BLaER1 treated with 17β-estradiol and CSF1 and Interleukin-3, amounts not matched to agents 10 nM and 100 nM (cell line): ENCODE results near the gene CHTF8.
"Not testable (repeated sequence)": the region's sequence is repeated elsewhere in the genome, so short reads cannot be mapped to it uniquely, and the experiment has no call there.

ENCODE experiments used
- H3K27ac ChIP-seq, 11 experiments: shearing (Covaris generic); formaldehyde crosslinking; 2 replicates each; pipeline ENCODE4 v1.8.1; 2022
- H3K27me3 ChIP-seq, 11 experiments: shearing (Covaris generic); formaldehyde crosslinking; 2 replicates each; pipeline ENCODE4 v1.8.1; 2022
- H3K36me3 ChIP-seq, 11 experiments: shearing (Covaris generic); formaldehyde crosslinking; 2 replicates each; pipeline ENCODE4 v1.8.1; 2022
- H3K4me1 ChIP-seq, 10 experiments: shearing (Covaris generic); formaldehyde crosslinking; 2 replicates each; pipeline ENCODE4 v1.8.1; 2022
- H3K4me2 ChIP-seq, 11 experiments: shearing (Covaris generic); formaldehyde crosslinking; 2 replicates each; pipeline ENCODE4 v1.8.1; 2022
- H3K4me3 ChIP-seq, 10 experiments: shearing (Covaris generic); formaldehyde crosslinking; 2 replicates each; pipeline ENCODE4 v1.8.1; 2022
- H3K9ac ChIP-seq, 11 experiments: shearing (Covaris generic); formaldehyde crosslinking; 2 replicates each; pipeline ENCODE4 v1.8.1; 2022
- H3K9me3 ChIP-seq, 11 experiments: shearing (Covaris generic); formaldehyde crosslinking; replicated peaks in 1 of 11; 2 replicates each; pipeline ENCODE4 v1.8.1; 2022
- H4K20me1 ChIP-seq, 11 experiments: shearing (Covaris generic); formaldehyde crosslinking; 2 replicates each; pipeline ENCODE4 v1.8.1; 2022
- Cebpa-rat ChIP-seq, 11 experiments: shearing (Covaris generic); IDR thresholded peaks; 2 replicates each; pipeline ENCODE4 v1.8.1; 2022

CHTF8 gene

DNA sequence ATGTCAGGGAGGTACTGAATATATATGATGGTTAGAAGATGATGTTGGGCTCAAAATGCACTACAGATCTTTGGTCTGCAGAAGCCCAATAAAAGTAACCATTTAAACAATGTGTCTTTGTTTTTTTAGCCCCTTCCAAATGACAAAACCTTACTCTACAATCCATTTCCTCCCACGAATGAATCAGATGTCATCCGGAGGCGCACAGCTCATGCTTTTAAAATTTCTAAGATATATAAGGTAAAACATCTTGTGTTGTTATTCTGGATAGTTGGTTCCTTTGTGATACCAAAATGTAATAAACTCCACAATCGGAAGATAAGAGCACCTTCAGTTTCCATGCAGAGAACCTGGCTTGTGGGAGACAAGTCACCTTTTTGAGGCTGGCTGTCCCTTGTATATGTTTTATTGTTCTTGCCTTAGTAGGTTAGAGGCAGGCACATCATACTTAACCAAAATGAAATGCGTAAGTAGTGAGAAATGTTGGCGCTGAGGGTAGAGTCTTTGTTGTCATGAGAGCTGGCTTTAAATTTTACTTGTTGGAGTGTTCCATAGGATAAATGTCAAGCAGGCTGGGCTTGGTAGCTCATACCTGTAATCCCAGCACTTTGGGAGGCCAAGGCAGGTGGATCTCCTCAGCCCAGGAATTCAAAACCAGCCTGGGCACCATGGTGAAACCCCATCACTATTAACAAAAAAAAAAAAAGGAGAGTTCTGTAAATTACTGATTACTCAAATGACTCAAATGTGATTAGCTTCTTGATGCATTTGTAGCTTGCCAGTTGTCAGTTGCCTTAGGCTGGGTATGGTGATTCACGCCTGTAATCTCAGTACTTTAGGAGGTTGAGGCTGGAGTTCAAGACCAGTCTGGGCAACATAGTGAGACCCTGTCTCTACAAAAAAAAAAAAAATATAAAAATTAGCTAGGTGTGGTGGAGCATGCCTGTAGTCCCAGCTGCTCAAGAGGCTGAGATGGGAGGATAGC, 34.9 kb upstream of the CHTF8 start:
- H3K36me3 ChIP-seq = peaks cover 73 to 92% (median 88%) of the 10 kb centered on the region in 11 experiments
- no peak overlapping the region for H3K27ac ChIP-seq
- H3K4me2 ChIP-seq = no peak overlapping the region
- peaks cover 24 to 74% (median 48%) of the 10 kb centered on the region in 11 experiments; a peak in 18 of 22 replicates for H4K20me1 ChIP-seq
- H3K27me3 ChIP-seq = 0 out of 22 replicates have a peak, but pooled peaks cover 0 to 4% (median 0%) of the 10 kb centered on the region in 11 experiments
- H3K4me1 ChIP-seq = peaks cover 8 to 32% (median 16%) of the 10 kb centered on the region in 10 experiments; a peak in 17 of 20 replicates
- H3K9me3 ChIP-seq = no peaks in the 10 kb centered on the region
- TF ChIP-seq Cebpa-rat (IDR thresholded peaks at IDR 0.05) = no peak
- no peak overlapping the region for H3K4me3 ChIP-seq
- no peak overlapping the region for H3K9ac ChIP-seq

DNA sequence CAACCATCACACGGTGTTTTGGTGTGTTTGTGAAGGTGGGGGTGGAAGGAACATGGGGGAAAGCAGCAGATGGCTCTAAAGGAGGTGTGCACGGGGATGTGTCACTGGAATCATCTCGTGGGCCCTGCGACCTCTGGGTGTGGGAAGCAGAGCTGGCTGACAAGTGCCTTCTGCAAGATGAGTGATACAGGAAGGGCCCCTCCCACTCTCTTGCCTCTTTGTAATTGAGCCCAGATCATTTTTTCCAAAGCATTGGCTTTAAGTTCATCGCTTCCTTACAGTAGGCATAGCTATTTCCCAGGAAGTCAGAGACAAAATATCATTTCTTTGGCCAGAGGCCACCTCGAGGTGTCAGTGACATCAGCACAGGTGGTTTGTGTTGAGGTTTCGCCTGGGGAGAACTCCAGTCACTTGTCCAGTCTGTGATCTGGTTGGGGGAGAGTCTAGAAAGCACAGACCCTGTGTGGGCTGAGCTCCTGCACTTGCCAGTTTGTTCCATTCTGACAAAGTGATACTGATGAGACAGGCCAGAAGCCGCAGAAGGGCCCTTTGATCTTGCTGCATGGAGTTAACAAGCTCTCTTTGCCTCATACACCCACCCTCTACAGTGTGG, 33.9 kb upstream of the CHTF8 start:
- H3K36me3 ChIP-seq = peaks cover 82 to 97% (median 92%) of the 10 kb centered on the region in 11 experiments
- H4K20me1 ChIP-seq = peaks cover 24 to 65% (median 48%) of the 10 kb centered on the region in 11 experiments; a peak in 18 of 22 replicates
- 0 out of 22 replicates have a peak, but pooled peaks cover 0 to 4% (median 0%) of the 10 kb centered on the region in 11 experiments for H3K27me3 ChIP-seq
- H3K4me1 ChIP-seq = peaks cover 8 to 23% (median 11%) of the 10 kb centered on the region in 10 experiments; a peak in 17 of 20 replicates
- TF ChIP-seq Cebpa-rat (IDR thresholded peaks at IDR 0.05) = no peak
- no peak overlapping the region for H3K4me2 ChIP-seq
- no peak overlapping the region for H3K27ac ChIP-seq
- H3K9ac ChIP-seq = no peak overlapping the region
- no peak overlapping the region for H3K4me3 ChIP-seq
- no peaks in the 10 kb centered on the region for H3K9me3 ChIP-seq

DNA sequence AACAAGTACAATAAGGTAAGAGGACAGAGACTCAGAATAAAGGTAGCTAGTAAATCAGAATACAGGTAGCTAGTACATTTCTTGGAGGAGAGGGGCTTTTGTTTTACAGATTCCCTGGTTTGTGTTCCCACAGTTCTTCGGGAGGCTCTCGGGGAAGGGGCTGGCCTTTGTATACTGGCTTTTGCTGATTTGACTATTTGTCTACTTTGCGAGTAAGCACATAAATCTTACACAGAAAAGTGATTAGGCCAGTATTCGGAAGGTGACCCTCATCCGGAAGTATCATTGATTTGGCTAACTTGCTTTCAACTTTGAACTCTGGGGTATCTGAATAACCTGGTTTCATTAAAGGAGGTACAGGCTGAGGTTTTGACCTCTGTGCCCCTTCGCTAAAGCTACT, 33.2 kb upstream of the CHTF8 start:
- no peak overlapping the region for H3K4me3 ChIP-seq
- H3K27ac ChIP-seq = no peak overlapping the region
- H3K9me3 ChIP-seq = no peaks in the 10 kb centered on the region
- H3K27me3 ChIP-seq = 0 out of 22 replicates have a peak, but pooled peaks cover 0 to 4% (median 0%) of the 10 kb centered on the region in 11 experiments
- H4K20me1 ChIP-seq = peaks cover 19 to 58% (median 42%) of the 10 kb centered on the region in 11 experiments; a peak in 18 of 22 replicates
- H3K9ac ChIP-seq = no peak overlapping the region
- peaks cover 3 to 16% (median 4%) of the 10 kb centered on the region in 10 experiments; a peak in 17 of 20 replicates for H3K4me1 ChIP-seq
- H3K4me2 ChIP-seq = no peak overlapping the region
- H3K36me3 ChIP-seq = peaks cover 89 to 100% (median 99%) of the 10 kb centered on the region in 11 experiments
- no peak for TF ChIP-seq Cebpa-rat (IDR thresholded peaks at IDR 0.05)

DNA sequence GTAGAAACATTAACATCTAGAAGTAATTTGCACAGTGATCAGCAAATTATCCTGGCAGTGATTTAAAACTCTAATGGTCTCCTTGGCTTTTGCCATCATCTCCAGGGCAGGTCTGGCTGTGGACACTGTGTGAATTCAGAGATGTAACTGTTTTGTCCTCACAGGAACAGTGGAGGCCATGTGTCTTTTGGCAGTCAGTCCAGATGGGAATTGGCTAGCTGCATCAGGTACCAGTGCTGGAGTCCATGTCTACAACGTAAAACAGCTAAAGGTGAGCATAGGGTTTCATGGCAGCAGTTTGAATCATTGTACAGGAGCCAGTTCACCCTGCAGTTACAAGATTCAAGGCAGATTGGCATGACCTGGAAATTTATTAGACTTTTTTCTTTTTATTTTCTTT, 27.8 kb upstream of the CHTF8 start:
- H3K36me3 ChIP-seq = peaks cover 93 to 100% (median 99%) of the 10 kb centered on the region in 11 experiments
- H3K9ac ChIP-seq = no peak overlapping the region
- TF ChIP-seq Cebpa-rat (IDR thresholded peaks at IDR 0.05) = no peak
- no peaks in the 10 kb centered on the region for H3K27me3 ChIP-seq
- no peaks in the 10 kb centered on the region for H3K9me3 ChIP-seq
- H3K4me2 ChIP-seq = no peak overlapping the region
- H3K4me1 ChIP-seq = no peaks in the 10 kb centered on the region
- H3K27ac ChIP-seq = no peak overlapping the region
- no peak overlapping the region for H3K4me3 ChIP-seq
- peaks cover 0 to 31% (median 16%) of the 10 kb centered on the region in 11 experiments; a peak in 14 of 22 replicates for H4K20me1 ChIP-seq

DNA sequence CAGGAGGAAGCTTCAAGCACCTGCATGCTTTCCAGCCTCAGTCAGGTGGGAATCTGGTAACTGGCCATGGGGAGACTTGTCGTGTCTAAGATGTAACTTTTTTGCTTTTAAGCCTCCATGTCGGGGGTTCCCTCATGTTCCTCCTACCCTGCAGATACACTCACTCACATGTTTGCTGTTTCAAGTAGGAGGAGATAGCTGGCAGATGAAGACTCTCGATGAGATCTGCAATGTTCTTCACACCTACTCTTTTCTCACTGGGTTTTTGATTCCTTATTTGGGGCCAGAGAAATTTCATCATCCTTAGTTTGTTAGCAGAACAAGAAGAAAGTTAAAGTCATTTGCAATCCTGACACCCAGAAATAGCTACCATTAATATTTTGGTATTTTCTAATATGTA, 24.8 kb upstream of the CHTF8 start:
- Histone ChIP-seq H3K9ac (no peak overlapping the region), H3K27me3 (no peaks in the 10 kb centered on the region), H3K4me3 (no peak overlapping the region), H3K27ac (no peak overlapping the region), H3K36me3 (peaks cover 97 to 100% (median 100%) of the 10 kb centered on the region in 11 experiments), H3K9me3 (no peaks in the 10 kb centered on the region), H4K20me1 (peaks cover 0 to 48% (median 17%) of the 10 kb centered on the region in 11 experiments; a peak in 14 of 22 replicates), H3K4me2 (no peak overlapping the region), H3K4me1 (no peaks in the 10 kb centered on the region)
- no peak for TF ChIP-seq Cebpa-rat (IDR thresholded peaks at IDR 0.05)

DNA sequence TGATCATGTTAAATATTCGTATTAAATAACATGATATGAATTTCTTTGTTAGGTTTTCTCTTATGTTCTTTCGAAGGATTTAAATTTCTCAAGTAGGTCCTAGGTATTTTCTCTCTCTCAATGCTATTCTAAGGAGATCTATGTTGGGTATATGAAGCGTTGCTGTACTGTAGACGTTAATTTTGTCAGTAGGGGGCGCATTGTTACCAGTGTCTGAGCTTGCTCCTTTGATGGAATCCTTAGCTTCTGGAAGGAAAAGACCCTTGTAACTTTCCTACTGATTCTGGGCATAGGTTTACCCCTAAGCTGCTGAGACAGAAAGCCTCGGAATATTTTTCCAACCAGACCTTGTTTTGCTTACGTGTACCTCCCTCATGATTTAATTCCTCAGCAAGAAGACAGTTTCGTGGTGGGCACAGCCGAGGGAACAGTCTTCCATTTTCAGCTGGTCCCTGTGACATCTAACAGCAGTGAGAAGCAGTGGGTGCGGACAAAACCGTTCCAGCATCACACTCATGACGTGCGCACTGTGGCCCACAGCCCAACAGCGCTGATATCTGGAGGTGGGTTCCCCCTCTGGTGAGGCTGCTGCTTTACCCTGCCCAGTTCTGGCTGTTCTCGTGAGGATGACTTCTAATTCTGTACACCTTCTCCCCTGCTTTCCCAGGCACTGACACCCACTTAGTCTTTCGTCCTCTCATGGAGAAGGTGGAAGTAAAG, 17.9 kb upstream of the CHTF8 start:
- H4K20me1 ChIP-seq = peaks cover 0 to 92% (median 69%) of the 10 kb centered on the region in 11 experiments; a peak in 19 of 22 replicates
- no peaks in the 10 kb centered on the region for H3K27me3 ChIP-seq
- no peak overlapping the region for H3K9ac ChIP-seq
- no peak overlapping the region for H3K27ac ChIP-seq
- H3K9me3 ChIP-seq = no peaks in the 10 kb centered on the region
- peaks cover 80 to 100% (median 98%) of the 10 kb centered on the region in 11 experiments for H3K36me3 ChIP-seq
- H3K4me1 ChIP-seq = no peaks in the 10 kb centered on the region
- H3K4me2 ChIP-seq = no peak overlapping the region
- TF ChIP-seq Cebpa-rat (IDR thresholded peaks at IDR 0.05) = no peak
- no peak overlapping the region for H3K4me3 ChIP-seq

DNA sequence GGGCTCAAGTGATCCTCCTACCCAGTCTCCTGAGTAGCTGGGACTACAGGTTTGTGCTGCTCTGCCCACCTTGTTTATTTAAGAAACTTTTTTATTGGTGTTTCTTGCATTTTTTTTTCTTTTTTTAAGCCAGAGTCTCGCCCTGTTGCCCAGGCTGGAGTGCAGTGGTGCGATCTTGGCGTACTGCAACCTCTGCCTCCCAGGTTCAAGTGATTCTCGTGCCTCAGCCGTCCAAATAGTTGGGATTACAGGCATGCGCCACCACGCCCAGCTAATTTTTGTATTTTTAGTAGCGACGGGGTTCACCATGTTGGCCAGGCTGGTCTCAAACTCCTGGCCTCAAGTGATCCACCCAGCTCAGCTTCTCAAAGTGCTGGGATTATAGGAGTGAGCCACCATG, 17.2 kb upstream of the CHTF8 start:
- not testable (repeated sequence) for H3K9me3 ChIP-seq
- H3K36me3 ChIP-seq = peaks cover 80 to 100% (median 98%) of the 10 kb centered on the region in 11 experiments

DNA sequence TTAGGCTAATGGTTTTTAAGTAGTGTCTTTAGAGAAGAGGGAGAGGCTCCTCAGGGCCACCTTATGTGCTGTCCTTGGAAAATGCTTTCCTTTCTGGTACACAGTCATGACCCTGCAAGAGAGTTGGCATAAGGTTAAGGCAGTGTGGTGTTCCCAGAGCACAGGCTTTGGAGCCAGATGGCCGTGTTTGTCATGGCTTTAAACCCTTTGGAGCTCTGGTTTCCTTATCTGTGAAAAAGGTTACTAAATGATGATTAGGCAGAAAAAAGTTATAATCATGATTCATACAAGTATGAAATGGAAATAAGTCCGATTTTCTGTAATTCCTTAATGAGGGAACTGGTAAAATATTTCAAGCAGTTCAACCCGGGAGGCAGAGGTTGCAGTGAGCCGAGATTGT, 13.3 kb upstream of the CHTF8 start:
- Histone ChIP-seq H3K9ac (peak overlapping the region in 1 of 11 experiments; percentile 22; a peak in 1 of 22 replicates), H3K36me3 (peaks cover 78 to 100% (median 98%) of the 10 kb centered on the region in 11 experiments), H4K20me1 (peaks cover 0 to 100% (median 74%) of the 10 kb centered on the region in 11 experiments; a peak in 19 of 22 replicates), H3K27me3 (no peaks in the 10 kb centered on the region), H3K9me3 (no peaks in the 10 kb centered on the region), H3K4me2 (no peak overlapping the region), H3K4me3 (no peak overlapping the region), H3K4me1 (no peaks in the 10 kb centered on the region), H3K27ac (no peak overlapping the region)
- TF ChIP-seq Cebpa-rat (IDR thresholded peaks at IDR 0.05) = no peak

More for the DNA sequence above, 17.2 kb upstream of the CHTF8 start:
- not testable (repeated sequence) for H3K4me3 ChIP-seq, H3K4me2 ChIP-seq, H3K27ac ChIP-seq, H3K9ac ChIP-seq, H3K27me3 ChIP-seq, H3K4me1 ChIP-seq
- peaks cover 0 to 92% (median 70%) of the 10 kb centered on the region in 11 experiments; a peak in 19 of 22 replicates for H4K20me1 ChIP-seq
